SU-DHL-6 (cell line): ENCODE data around the gene PPM1H.

Experiments used
- H2AFZ ChIP-seq: fragments of 200-600 bp; sonication (generic); 2 replicates; pipeline ENCODE4 v1.6.1; 2014; ENCODE audit warnings: low read depth, mild to moderate bottlenecking, moderate library complexity, mixed read lengths, antibody characterized with exemption, low read length; ENCODE audit not compliant: severe bottlenecking
- H3F3A ChIP-seq: fragments of 200-600 bp; shearing (Covaris generic); 2 replicates; pipeline ENCODE4 v1.6.0; 2016; ENCODE audit warnings: antibody characterized with exemption, mild to moderate bottlenecking; ENCODE audit not compliant: insufficient read depth
- H3K27ac ChIP-seq: fragments of 200-600 bp; sonication (generic); 2 replicates; pipeline ENCODE4 v1.5.1; 2016; ENCODE audit warnings: low read depth, mild to moderate bottlenecking, low read length, moderate library complexity, mixed read lengths
- H3K27me3 ChIP-seq: fragments of 200-600 bp; sonication (generic), shearing (Covaris generic); 2 replicates; pipeline ENCODE4 v1.6.0; 2014; ENCODE audit warnings: mild to moderate bottlenecking, low read length
- H3K36me3 ChIP-seq: fragments of 200-600 bp; sonication (generic); 2 replicates; pipeline ENCODE4 v1.6.1; 2014; ENCODE audit warnings: mild to moderate bottlenecking, low read length, mixed read lengths
- H3K4me2 ChIP-seq: fragments of 300-600, 200-600 bp; shearing (Covaris generic), sonication (generic); 2 replicates; pipeline ENCODE4 v1.6.0; 2014; ENCODE audit warnings: low read length, low read depth, mild to moderate bottlenecking; ENCODE audit not compliant: poor library complexity, severe bottlenecking
- H3K4me3 ChIP-seq: fragments of 200-600 bp; sonication (generic); 2 replicates; pipeline ENCODE4 v1.5.1; 2014; ENCODE audit warnings: antibody characterized with exemption, low read length, mild to moderate bottlenecking, mixed read lengths; ENCODE audit not compliant: insufficient read depth, poor library complexity, severe bottlenecking
- H3K79me2 ChIP-seq: fragments of 200-600 bp; sonication (generic); 2 replicates; pipeline ENCODE4 v1.6.1; 2014; ENCODE audit warnings: mild to moderate bottlenecking, low read length, moderate library complexity; ENCODE audit not compliant: insufficient read depth
- H3K9ac ChIP-seq: fragments of 200-600 bp; sonication (generic); 2 replicates; pipeline ENCODE4 v1.7.0; 2014; ENCODE audit warnings: mild to moderate bottlenecking, low read length
- H3K9me2 ChIP-seq: fragments of 200-600 bp; sonication (generic); replicated peaks from 2 replicates; pipeline ENCODE4 v1.6.1; 2014; ENCODE audit warnings: low read length; ENCODE audit not compliant: insufficient read depth
- H3K9me3 ChIP-seq: fragments of 200-600 bp; sonication (generic); 2 replicates; pipeline ENCODE4 v1.6.1; 2014; ENCODE audit warnings: low read length, mixed read lengths; ENCODE audit not compliant: insufficient read depth
- H4K20me1 ChIP-seq: fragments of 200-600 bp; sonication (generic); 2 replicates; pipeline ENCODE4 v1.6.1; 2014; ENCODE audit warnings: low read depth, mild to moderate bottlenecking, antibody characterized with exemption, low read length, moderate library complexity, mixed read lengths
- CTCF ChIP-seq: fragments of 200-600 bp; sonication (generic); IDR thresholded peaks from one replicate; pipeline ENCODE4 v1.5.1; 2017; ENCODE audit warnings: antibody characterized with exemption, mild to moderate bottlenecking, low read length, moderate library complexity; ENCODE audit not compliant: insufficient read depth, poor library complexity, severe bottlenecking
- EZH2phosphoT487 ChIP-seq: fragments of 200-600 bp; sonication (generic), shearing (Covaris generic); conservative IDR thresholded peaks from 2 replicates; pipeline ENCODE4 v1.6.1; 2018; ENCODE audit warnings: mild to moderate bottlenecking, antibody characterized with exemption, low read length, moderate library complexity, mixed read lengths

The PPM1H gene

GRCh38 chr12:62725781-62726180 lies 209.2 kb downstream of the PPM1H start:
- Histone ChIP-seq H3K79me2 (no peaks in the 10 kb centered on the region), H3K9me3 (no peaks in the 10 kb centered on the region), H2AFZ (no peak overlapping the region), H4K20me1 (no peaks in the 10 kb centered on the region), H3K27ac (no peak overlapping the region), H3K4me2 (no peak overlapping the region), H3K9me2 (no peaks in the 10 kb centered on the region), H3K4me3 (no peak overlapping the region), H3K36me3 (no peaks in the 10 kb centered on the region), H3K9ac (no peak overlapping the region), H3K27me3 (no peaks in the 10 kb centered on the region), H3F3A (no peaks in the 10 kb centered on the region)
- no peak for TF ChIP-seq CTCF
- TF ChIP-seq EZH2phosphoT487 = no peak

GRCh38 chr12:62724947-62725451 lies 210.0 kb downstream of the PPM1H start:
- Histone ChIP-seq H2AFZ (no peak overlapping the region), H3K9me2 (no peaks in the 10 kb centered on the region), H3K9ac (no peak overlapping the region), H3K79me2 (no peaks in the 10 kb centered on the region), H3K27me3 (no peaks in the 10 kb centered on the region), H3K4me3 (no peak overlapping the region), H3F3A (no peaks in the 10 kb centered on the region), H3K4me2 (no peak overlapping the region), H3K36me3 (no peaks in the 10 kb centered on the region), H3K9me3 (no peaks in the 10 kb centered on the region), H4K20me1 (no peaks in the 10 kb centered on the region), H3K27ac (no peak overlapping the region)
- TF ChIP-seq CTCF (no peak), EZH2phosphoT487 (no peak)

GRCh38 chr12:62724285-62724684 lies 210.7 kb downstream of the PPM1H start:
- TF ChIP-seq EZH2phosphoT487 (no peak), CTCF (no peak)
- no peaks in the 10 kb centered on the region for H3K79me2 ChIP-seq
- no peaks in the 10 kb centered on the region for H3K9me2 ChIP-seq
- H4K20me1 ChIP-seq = no peaks in the 10 kb centered on the region
- no peak overlapping the region for H3K27ac ChIP-seq
- H3K36me3 ChIP-seq = no peaks in the 10 kb centered on the region
- no peaks in the 10 kb centered on the region for H3F3A ChIP-seq
- no peak overlapping the region for H3K4me2 ChIP-seq
- no peaks in the 10 kb centered on the region for H3K9me3 ChIP-seq
- no peaks in the 10 kb centered on the region for H3K27me3 ChIP-seq
- no peak overlapping the region for H3K4me3 ChIP-seq
- H3K9ac ChIP-seq = no peak overlapping the region
- H2AFZ ChIP-seq = no peak overlapping the region
